Left lung (tissue), 10 donors: Measurements from ENCODE around the gene ZNF804B. TPM values are rescaled to one million over a fixed set of nuclear protein-coding genes. Genes with fewer than 3 reads are reported as not detected.
A peak's percentile ranks its signal among the peaks of the same experiment; 100 is the strongest.

Experiments
- ATAC-seq: fragments of 200-7000 bp; cut with Tn5 transposase; one replicate; pipeline ENCODE4 v1.9.1; 2020; ENCODE audit warnings: moderate library complexity
- DNase-seq, 4 donors: peaks; one replicate each; pipeline ENCODE4 v3.0.0-alpha.2; 2013 to 2020
- H3K27ac ChIP-seq, 2 donors: fragments of 200-600 bp; sonication (generic) in 1 of 2; one replicate each; pipeline versions ENCODE4 v1.5.0 to v1.8.0; 2020 to 2021
- H3K27me3 ChIP-seq, 2 donors: fragments of 200-600 bp; sonication (generic) in 1 of 2; one replicate each; pipeline versions ENCODE4 v1.5.0 to v1.8.0; 2020 to 2021
- H3K36me3 ChIP-seq, 2 donors: fragments of 200-600 bp; sonication (generic) in 1 of 2; one replicate each; pipeline versions ENCODE4 v1.5.0 to v1.8.0; 2020 to 2021
- H3K4me1 ChIP-seq, 2 donors: fragments of 200-600 bp; one replicate each; pipeline ENCODE4 v1.8.0; 2021
- H3K4me3 ChIP-seq, 2 donors: fragments of 200-600 bp; sonication (generic) in 1 of 2; one replicate each; pipeline versions ENCODE4 v1.5.0 to v1.8.0; 2020 to 2021; ENCODE audit warnings: mild to moderate bottlenecking in 1 of 2
- H3K9me3 ChIP-seq, 2 donors: fragments of 200-600 bp; sonication (generic) in 1 of 2; one replicate each; pipeline versions ENCODE4 v1.5.0 to v1.8.0; 2020 to 2021
- CTCF ChIP-seq, 2 donors: fragments of 200-600 bp; sonication (generic) in 1 of 2; IDR thresholded peaks; one replicate each; pipeline versions ENCODE4 v1.5.0 to v1.8.0; 2021; ENCODE audit warnings: antibody characterized with exemption in 2 of 2
- intact Hi-C, 2 donors: fragments of 100-400 bp; cut with DNase I; formaldehyde crosslinking; loops; one replicate each; pipeline versions ENCODE4 v1.11.2 to v1.14.2; 2022
- polyA plus RNA-seq, 6 donors: library from polyadenylated mRNA; unstranded; fragments of 120-200 nt; gene quantifications; one replicate each; pipeline ENCODE4 v1.2.1, GENCODE V29; 2013; ENCODE audit not compliant: insufficient read length in 6 of 6
- total RNA-seq, 2 donors: library from RNA; stranded (reverse); fragmentation: NEBNext Ultra II Directional; extraction: Animal tissue kit (Norgen Biotek cat#: 25700); gene quantifications; one replicate each; pipeline ENCODE4 v1.2.1, GENCODE V29; 2021
- donor health status: DM: no; HTN: yes; CAD: no.
- donor health status: DM: no; HTN: no; CAD: no.

ZNF804B gene
- total and polyA plus RNA-seq, 8 donors, result 0.05 to 0.14 (median 0.09) TPM; not detected in 3

GRCh38 chr7:89265631-89266030 is 506.1 kb downstream of the ZNF804B start:
- Histone ChIP-seq H3K27ac (no peak overlapping the region), H3K27me3 (no peaks in the 10 kb centered on the region), H3K9me3 (peaks cover 0 to 3% of the 10 kb centered on the region in 2 donors), H3K4me3 (no peak overlapping the region), H3K36me3 (no peaks in the 10 kb centered on the region), H3K4me1 (no peaks in the 10 kb centered on the region)
- peak in 2 of 4 donors; percentile 1 to 7 for DNase-seq
- intact Hi-C loops, result no loop called here
- ATAC-seq, result no peak
- TF ChIP-seq CTCF (IDR thresholded peaks at IDR 0.05), result no peak

- no peaks in the 10 kb centered on the region for H3K9me3 ChIP-seq
- H3K4me3 ChIP-seq, result no peak overlapping the region
- intact Hi-C loops, result no loop called here
- TF ChIP-seq CTCF (IDR thresholded peaks at IDR 0.05), result no peak
- no peaks in the 10 kb centered on the region for H3K4me1 ChIP-seq
- DNase-seq, result no peak
- H3K27me3 ChIP-seq, result no peaks in the 10 kb centered on the region
- no peak for ATAC-seq
- no peak overlapping the region for H3K27ac ChIP-seq
- H3K36me3 ChIP-seq, result no peaks in the 10 kb centered on the region
Measured at GRCh38 chr7:89283302-89283701, 523.8 kb downstream of the ZNF804B start.

GRCh38 chr7:89308535-89308934 is 549.0 kb downstream of the ZNF804B start:
- no peaks in the 10 kb centered on the region for H3K9me3 ChIP-seq
- no peaks in the 10 kb centered on the region for H3K4me1 ChIP-seq
- TF ChIP-seq CTCF (IDR thresholded peaks at IDR 0.05), result no peak
- no peak for DNase-seq
- no peak overlapping the region for H3K27ac ChIP-seq
- no peaks in the 10 kb centered on the region for H3K36me3 ChIP-seq
- no peak for ATAC-seq
- no peak overlapping the region for H3K4me3 ChIP-seq
- no peaks in the 10 kb centered on the region for H3K27me3 ChIP-seq
- intact Hi-C loops, result no loop called here

GRCh38 chr7:89311886-89312285 is 552.4 kb downstream of the ZNF804B start:
- no peak for ATAC-seq

GRCh38 chr7:89312551-89312950 is 553.1 kb downstream of the ZNF804B start:
- no peaks in the 10 kb centered on the region for H3K36me3 ChIP-seq
- no peaks in the 10 kb centered on the region for H3K9me3 ChIP-seq
- no peak for TF ChIP-seq CTCF (IDR thresholded peaks at IDR 0.05)
- no peak for ATAC-seq
- no peak for DNase-seq
- H3K4me1 ChIP-seq, result no peaks in the 10 kb centered on the region
- H3K4me3 ChIP-seq, result no peak overlapping the region
- no peaks in the 10 kb centered on the region for H3K27me3 ChIP-seq
- intact Hi-C loops, result no loop called here
- no peak overlapping the region for H3K27ac ChIP-seq

More at GRCh38 chr7:89311886-89312285, 552.4 kb downstream of the ZNF804B start:
- Histone ChIP-seq H3K9me3 (no peaks in the 10 kb centered on the region), H3K36me3 (no peaks in the 10 kb centered on the region), H3K4me3 (no peak overlapping the region), H3K27ac (no peak overlapping the region), H3K4me1 (no peaks in the 10 kb centered on the region), H3K27me3 (no peaks in the 10 kb centered on the region)
- intact Hi-C loops, result no loop called here
- TF ChIP-seq CTCF (IDR thresholded peaks at IDR 0.05), result no peak
- DNase-seq, result no peak
